ENCODE results near the gene PKIG. TPM values are rescaled to one million over a fixed set of nuclear protein-coding genes. Genes with fewer than 3 reads are reported as not detected.

Gene PKIG
- total RNA-seq, 1 donor from 2014 or later, result 42.0 TPM

DNA sequence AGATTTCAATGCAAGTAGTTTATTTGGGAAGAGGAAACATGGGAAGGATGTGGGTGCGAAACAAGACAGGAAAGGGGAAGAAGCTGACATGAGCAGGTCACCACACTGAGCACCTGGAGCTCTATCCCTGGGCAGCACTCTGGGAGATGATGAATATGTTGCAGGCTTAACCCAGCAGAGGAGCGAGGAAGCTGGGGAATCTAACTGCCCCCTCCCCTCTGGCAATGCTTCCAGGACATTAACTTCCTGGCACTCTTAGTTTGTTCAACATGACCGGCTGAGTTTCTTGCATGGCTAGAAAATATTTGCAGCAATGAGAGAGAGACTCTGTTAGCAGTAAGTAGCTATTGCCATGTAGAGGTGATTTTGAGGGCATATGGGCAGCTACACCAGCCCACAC is 74.1 kb downstream of the PKIG start:
- H3K4me1 Mint-ChIP-seq (ENCODE audit: low read depth, unreplicated experiment), result peaks cover 4% of the 10 kb centered on the region
- TF ChIP-seq, protein P1, sequence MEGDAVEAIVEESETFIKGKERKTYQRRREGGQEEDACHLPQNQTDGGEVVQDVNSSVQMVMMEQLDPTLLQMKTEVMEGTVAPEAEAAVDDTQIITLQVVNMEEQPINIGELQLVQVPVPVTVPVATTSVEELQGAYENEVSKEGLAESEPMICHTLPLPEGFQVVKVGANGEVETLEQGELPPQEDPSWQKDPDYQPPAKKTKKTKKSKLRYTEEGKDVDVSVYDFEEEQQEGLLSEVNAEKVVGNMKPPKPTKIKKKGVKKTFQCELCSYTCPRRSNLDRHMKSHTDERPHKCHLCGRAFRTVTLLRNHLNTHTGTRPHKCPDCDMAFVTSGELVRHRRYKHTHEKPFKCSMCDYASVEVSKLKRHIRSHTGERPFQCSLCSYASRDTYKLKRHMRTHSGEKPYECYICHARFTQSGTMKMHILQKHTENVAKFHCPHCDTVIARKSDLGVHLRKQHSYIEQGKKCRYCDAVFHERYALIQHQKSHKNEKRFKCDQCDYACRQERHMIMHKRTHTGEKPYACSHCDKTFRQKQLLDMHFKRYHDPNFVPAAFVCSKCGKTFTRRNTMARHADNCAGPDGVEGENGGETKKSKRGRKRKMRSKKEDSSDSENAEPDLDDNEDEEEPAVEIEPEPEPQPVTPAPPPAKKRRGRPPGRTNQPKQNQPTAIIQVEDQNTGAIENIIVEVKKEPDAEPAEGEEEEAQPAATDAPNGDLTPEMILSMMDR (IDR thresholded peaks at IDR 0.05; ENCODE audit: partially characterized antibody, unreplicated experiment), result no peak
- H3K27ac Mint-ChIP-seq (ENCODE audit: unreplicated experiment), result no peak overlapping the region
- peaks cover 4% of the 10 kb centered on the region for H3K9me3 Mint-ChIP-seq (ENCODE audit: unreplicated experiment)
- DNase-seq, result no peak
- no peak overlapping the region for H3K4me3 Mint-ChIP-seq (ENCODE audit: unreplicated experiment)
- H3K27me3 Mint-ChIP-seq (ENCODE audit: unreplicated experiment), result peaks cover 17% of the 10 kb centered on the region
- H3K36me3 Mint-ChIP-seq (ENCODE audit: unreplicated experiment), result peaks cover 6% of the 10 kb centered on the region

DNA sequence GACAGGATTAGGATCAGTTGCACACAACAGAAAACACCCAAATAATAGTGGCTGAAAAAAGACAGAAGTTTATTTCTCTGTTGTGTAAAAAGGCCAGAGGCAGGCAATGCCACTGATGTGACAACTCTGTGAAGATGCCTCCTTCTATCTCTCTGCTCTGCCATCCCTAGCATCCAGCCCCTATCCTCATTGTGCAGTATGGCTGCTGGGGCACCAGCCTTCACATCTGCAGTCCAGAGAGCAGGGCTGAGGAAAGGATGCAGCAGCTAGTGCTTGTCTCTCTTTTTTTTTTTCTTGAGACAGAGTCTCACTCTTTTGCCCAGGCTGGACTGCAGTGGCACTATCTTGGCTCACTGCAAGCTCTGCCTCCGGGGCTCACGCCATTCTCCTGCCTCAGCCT is 75.5 kb downstream of the PKIG start:
- Mint-ChIP-seq H3K36me3 (ENCODE audit: unreplicated experiment) (peaks cover 6% of the 10 kb centered on the region), H3K27ac (ENCODE audit: unreplicated experiment) (no peak overlapping the region), H3K4me3 (ENCODE audit: unreplicated experiment) (no peak overlapping the region), H3K9me3 (ENCODE audit: unreplicated experiment) (peaks cover 2% of the 10 kb centered on the region), H3K27me3 (ENCODE audit: unreplicated experiment) (peaks cover 14% of the 10 kb centered on the region), H3K4me1 (ENCODE audit: low read depth, unreplicated experiment) (no peaks in the 10 kb centered on the region)
- TF ChIP-seq, protein P1 (IDR thresholded peaks at IDR 0.05; ENCODE audit: partially characterized antibody, unreplicated experiment), result no peak
- DNase-seq, result no peak

DNA sequence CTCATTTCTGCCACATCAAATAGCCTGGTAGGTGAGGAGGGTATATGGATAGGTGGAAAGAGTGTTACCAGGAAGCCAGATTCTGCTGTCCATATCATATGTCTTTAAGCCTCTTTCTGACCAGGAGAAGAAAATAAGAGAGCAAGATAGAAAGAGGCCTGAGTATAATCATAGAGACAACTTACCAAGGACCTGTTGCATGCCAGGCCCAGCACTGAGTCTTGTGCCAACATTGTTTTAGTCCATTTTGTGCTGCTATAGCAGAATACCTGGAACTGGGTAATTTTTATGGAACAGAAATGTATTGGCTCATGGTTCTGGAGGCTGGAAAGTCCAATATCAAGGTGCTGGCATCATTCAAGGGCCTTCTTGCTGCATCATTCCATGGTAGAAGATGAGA is 76.4 kb downstream of the PKIG start:
- Mint-ChIP-seq H3K4me1 (ENCODE audit: low read depth, unreplicated experiment) (no peaks in the 10 kb centered on the region), H3K36me3 (ENCODE audit: unreplicated experiment) (peaks cover 6% of the 10 kb centered on the region), H3K27me3 (ENCODE audit: unreplicated experiment) (peaks cover 9% of the 10 kb centered on the region), H3K9me3 (ENCODE audit: unreplicated experiment) (peaks cover under 1% of the 10 kb centered on the region), H3K27ac (ENCODE audit: unreplicated experiment) (no peak overlapping the region), H3K4me3 (ENCODE audit: unreplicated experiment) (no peak overlapping the region)
- no peak for DNase-seq
- TF ChIP-seq, protein P1 (IDR thresholded peaks at IDR 0.05; ENCODE audit: partially characterized antibody, unreplicated experiment), result no peak

DNA sequence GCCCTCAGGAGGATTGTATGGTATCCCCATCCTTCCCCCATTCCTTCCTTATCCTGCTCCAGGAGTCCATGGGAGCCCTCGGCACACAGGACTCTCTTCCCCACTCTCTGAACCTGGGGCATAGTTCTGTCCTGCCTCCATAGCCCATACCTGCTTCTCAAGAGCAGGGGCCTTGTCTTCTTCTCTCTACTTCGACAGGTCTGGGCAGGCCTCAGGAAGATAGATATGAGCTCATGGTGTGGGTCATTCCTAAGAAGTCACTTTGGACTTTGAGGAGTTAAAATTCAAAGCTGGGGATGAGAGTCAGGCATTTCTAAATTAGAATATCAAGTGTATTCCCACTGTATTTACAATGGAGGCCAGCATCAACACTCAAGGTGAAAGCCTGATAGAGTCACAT is 77.6 kb downstream of the PKIG start:
- Mint-ChIP-seq H3K27me3 (ENCODE audit: unreplicated experiment) (peaks cover 7% of the 10 kb centered on the region), H3K9me3 (ENCODE audit: unreplicated experiment) (no peaks in the 10 kb centered on the region), H3K4me1 (ENCODE audit: low read depth, unreplicated experiment) (no peaks in the 10 kb centered on the region), H3K4me3 (ENCODE audit: unreplicated experiment) (no peak overlapping the region), H3K36me3 (ENCODE audit: unreplicated experiment) (no peaks in the 10 kb centered on the region), H3K27ac (ENCODE audit: unreplicated experiment) (no peak overlapping the region)
- TF ChIP-seq, protein P1 (IDR thresholded peaks at IDR 0.05; ENCODE audit: partially characterized antibody, unreplicated experiment), result no peak
- no peak for DNase-seq

DNA sequence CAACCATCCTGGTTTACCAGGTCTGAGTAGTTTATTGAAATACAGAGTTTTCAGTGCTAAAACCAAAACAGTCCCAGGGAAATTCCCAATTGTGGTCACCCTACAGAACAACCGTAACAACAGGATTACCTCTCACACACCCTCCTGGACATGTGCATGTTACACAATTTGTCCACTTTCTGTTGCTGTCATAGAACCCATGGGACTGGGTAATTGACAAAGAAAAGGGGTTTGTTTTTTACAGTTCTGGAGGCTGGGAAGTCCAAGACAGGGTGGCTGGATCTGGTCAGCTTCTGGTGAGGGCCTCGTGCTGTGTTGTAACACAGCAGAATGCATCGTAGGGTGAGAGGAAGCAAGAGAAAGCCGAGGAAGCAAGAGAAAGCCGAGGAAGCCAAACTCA is 78.2 kb downstream of the PKIG start:
- no peak overlapping the region for H3K27ac Mint-ChIP-seq (ENCODE audit: unreplicated experiment)
- peaks cover 5% of the 10 kb centered on the region for H3K27me3 Mint-ChIP-seq (ENCODE audit: unreplicated experiment)
- no peaks in the 10 kb centered on the region for H3K9me3 Mint-ChIP-seq (ENCODE audit: unreplicated experiment)
- H3K36me3 Mint-ChIP-seq (ENCODE audit: unreplicated experiment), result no peaks in the 10 kb centered on the region
- no peaks in the 10 kb centered on the region for H3K4me1 Mint-ChIP-seq (ENCODE audit: low read depth, unreplicated experiment)
- TF ChIP-seq, protein P1 (IDR thresholded peaks at IDR 0.05; ENCODE audit: partially characterized antibody, unreplicated experiment), result no peak
- H3K4me3 Mint-ChIP-seq (ENCODE audit: unreplicated experiment), result no peak overlapping the region
- no peak for DNase-seq

Data from glutamatergic neuron (in vitro differentiated cells).